Kidney epithelial cell (primary cell): ENCODE measurements around the gene EFCAB11. TPM values are rescaled to one million over a fixed set of nuclear protein-coding genes. Genes with fewer than 3 reads are reported as not detected.
A peak's percentile ranks its signal among the peaks of the same experiment; 100 is the strongest.
"Not testable (repeated sequence)": the region's sequence is repeated elsewhere in the genome, so short reads cannot be mapped to it uniquely, and the experiment has no call there.

Experiments used
- DNase-seq: peaks from one replicate; pipeline ENCODE4 v3.0.0-alpha.2; 2010; ENCODE audit warnings: low read depth
- H3K27me3 ChIP-seq: 2 replicates; pipeline ENCODE4 v1.6.0; 2011; ENCODE audit warnings: low read length; ENCODE audit not compliant: control insufficient read depth, insufficient read depth
- H3K36me3 ChIP-seq: 2 replicates; pipeline ENCODE4 v1.5.1; 2011; ENCODE audit warnings: low read length; ENCODE audit not compliant: control insufficient read depth, insufficient read depth
- H3K4me3 ChIP-seq: 2 replicates; pipeline ENCODE4 v1.5.1; 2011; ENCODE audit warnings: low read depth, mild to moderate bottlenecking, control low read depth, low read length
- CTCF ChIP-seq: IDR thresholded peaks from 2 replicates; pipeline ENCODE4 v1.5.1; 2011; ENCODE audit warnings: mild to moderate bottlenecking, moderate library complexity, low read length, control low read depth, inconsistent platforms; ENCODE audit not compliant: insufficient read depth, poor library complexity, severe bottlenecking
- total RNA-seq: library from RNA; depleted of rRNA; stranded (reverse); fragments of >200 nt; gene quantifications from 2 replicates; pipeline ENCODE4 v1.2.3, GENCODE V29; 2015

The EFCAB11 gene
- total RNA-seq, 1 donor from 2014 or later = 12.8 TPM

DNA sequence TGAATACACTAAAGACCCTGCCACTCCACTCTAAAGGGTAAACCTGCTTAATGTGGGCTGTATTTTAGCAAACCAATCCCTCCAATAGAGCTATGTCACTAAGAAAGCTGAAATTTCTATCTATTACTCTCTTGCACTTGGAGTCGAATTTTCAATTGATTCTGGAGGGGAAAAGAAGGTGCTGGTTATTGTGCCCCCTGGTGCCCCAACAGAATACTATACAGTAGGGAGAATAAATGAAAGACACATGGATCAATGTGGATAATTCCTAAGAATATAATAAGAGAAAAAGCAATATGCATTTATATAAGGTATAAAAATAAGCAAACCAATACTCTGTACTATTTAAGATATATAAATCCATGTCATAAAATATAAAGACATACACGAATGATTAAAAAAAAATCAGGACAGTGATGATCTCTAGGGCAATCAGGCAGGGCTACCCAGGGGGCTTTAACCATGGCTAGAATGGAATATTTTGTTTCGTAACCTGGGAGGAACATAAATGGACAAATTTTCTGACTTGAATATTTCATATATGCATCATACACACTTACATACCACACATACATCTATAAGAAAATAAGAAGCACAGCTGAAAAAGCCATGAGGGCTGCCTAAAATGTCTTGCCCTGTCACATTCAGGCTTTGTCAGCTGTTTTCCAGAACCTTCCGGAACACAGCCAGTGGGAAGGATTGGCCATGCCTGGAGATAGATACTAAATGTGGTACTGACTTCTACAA is 54.4 kb downstream of the EFCAB11 start:
- no peak for DNase-seq
- peak; percentile 45 for TF ChIP-seq CTCF
- no peak overlapping the region for H3K4me3 ChIP-seq
- no peaks in the 10 kb centered on the region for H3K36me3 ChIP-seq
- no peaks in the 10 kb centered on the region for H3K27me3 ChIP-seq

GRCh38 chr14:89899291-89899690 is 55.2 kb downstream of the EFCAB11 start:
- no peaks in the 10 kb centered on the region for H3K36me3 ChIP-seq
- DNase-seq = no peak
- no peak overlapping the region for H3K4me3 ChIP-seq
- no peaks in the 10 kb centered on the region for H3K27me3 ChIP-seq
- TF ChIP-seq CTCF = no peak

DNA sequence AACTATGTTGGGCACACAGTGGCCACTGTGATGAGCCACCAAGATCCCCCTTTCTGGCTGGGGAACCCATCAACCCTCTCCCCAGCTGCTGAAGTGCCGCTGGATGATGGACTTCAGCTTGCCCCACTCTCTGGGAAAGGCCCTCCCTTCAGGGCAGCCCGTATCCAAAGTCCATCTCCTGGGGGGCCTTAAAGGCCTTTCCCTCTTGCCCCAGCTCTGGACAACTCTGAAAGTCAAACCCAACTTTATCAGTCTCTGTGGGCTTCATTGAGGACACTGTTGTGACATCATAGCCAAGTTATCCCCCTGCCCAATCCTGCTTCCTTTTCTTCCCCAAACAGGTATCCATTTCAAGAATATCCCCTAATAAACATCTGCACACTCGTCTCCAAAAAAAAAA is 61.1 kb downstream of the EFCAB11 start:
- DNase-seq, H3K36me3 ChIP-seq, H3K4me3 ChIP-seq, H3K27me3 ChIP-seq: not testable (repeated sequence)

GRCh38 chr14:89892953-89893352 is 61.6 kb downstream of the EFCAB11 start:
- no peak for DNase-seq
- Histone ChIP-seq H3K36me3 (no peaks in the 10 kb centered on the region), H3K27me3 (no peaks in the 10 kb centered on the region), H3K4me3 (no peak overlapping the region)
- no peak for TF ChIP-seq CTCF

- H3K4me3 ChIP-seq, H3K36me3 ChIP-seq, H3K27me3 ChIP-seq, DNase-seq: not testable (repeated sequence)
Observed at GRCh38 chr14:89891721-89892120, 62.8 kb downstream of the EFCAB11 start.

DNA sequence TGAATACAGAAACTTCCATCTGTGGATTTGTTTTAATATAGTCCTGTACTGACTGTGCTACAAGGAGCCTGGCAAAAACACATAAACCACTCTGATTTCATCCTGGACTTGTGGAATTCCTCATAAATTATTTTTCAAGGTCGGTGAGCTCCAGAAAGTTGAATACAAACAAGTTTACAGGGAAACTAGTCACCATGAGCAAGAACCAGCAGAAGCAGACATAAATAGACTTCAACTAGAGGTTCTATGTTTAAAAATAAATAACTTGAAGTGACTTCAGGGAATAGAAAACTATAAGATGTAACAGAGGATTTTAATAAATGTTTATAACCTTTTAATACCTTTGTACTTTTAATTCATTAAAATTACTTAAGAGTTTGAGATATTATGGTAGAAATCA is 63.5 kb downstream of the EFCAB11 start:
- Histone ChIP-seq H3K4me3 (no peak overlapping the region), H3K27me3 (no peaks in the 10 kb centered on the region), H3K36me3 (no peaks in the 10 kb centered on the region)
- DNase-seq = no peak
- no peak for TF ChIP-seq CTCF

GRCh38 chr14:89890589-89890988 is 63.9 kb downstream of the EFCAB11 start:
- no peak for TF ChIP-seq CTCF
- Histone ChIP-seq H3K4me3 (no peak overlapping the region), H3K36me3 (no peaks in the 10 kb centered on the region), H3K27me3 (no peaks in the 10 kb centered on the region)
- DNase-seq = no peak
